ENCODE measurements around the gene ZGPAT. TPM values are rescaled to one million over a fixed set of nuclear protein-coding genes. Genes with fewer than 3 reads are reported as not detected.

Gene ZGPAT
- total and polyA plus RNA-seq, 2 of the 4 experiments (the other 2 are of a cell fraction), result 13.4 to 20.2 TPM

DNA sequence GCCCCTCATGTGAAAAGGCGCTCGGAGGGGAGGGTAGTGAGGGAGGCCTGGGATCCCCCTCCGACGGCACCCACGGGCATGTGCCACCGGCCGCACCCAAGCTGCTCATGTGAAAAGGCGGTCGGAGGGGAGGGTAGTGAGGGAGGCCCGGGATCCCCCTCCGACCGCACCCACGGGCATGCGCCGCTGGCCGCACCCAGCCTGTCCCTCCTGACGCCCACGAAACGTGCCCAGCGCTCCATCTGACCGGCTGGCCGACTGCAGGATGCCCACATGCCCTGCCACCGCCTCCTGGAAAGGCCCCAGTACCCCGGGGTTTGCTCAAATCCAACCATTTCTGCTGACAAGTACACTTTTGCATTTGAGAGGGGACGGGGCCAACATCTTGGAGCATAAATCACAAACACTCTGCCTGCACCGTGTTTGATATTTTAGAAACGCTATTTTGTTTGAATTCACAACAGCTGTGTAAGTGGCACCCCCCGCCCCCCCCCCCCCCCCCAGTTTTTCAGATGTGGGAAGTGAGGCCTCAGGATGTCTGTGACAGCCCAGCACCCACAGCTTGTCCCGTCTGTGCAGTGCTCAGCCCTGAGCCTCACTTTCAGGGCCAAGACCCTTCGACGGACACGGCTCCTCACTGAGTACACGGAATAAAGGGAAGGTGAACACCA lies 65.9 kb downstream of the ZGPAT start:
- intact Hi-C loops (cut with micrococcal nuclease), result no loop called here
- POLR2A ChIA-PET (ENCODE audit: unreplicated experiment), result no interaction called here

More for the DNA sequence above, 65.9 kb downstream of the ZGPAT start:
- Histone ChIP-seq H4K20me1 (ENCODE audit: insufficient read depth, low read length) (peaks cover 18% of the 10 kb centered on the region), H3K9me3 (ENCODE audit: control insufficient read depth, insufficient read depth, low read length) (no peaks in the 10 kb centered on the region), H3K79me1 (ENCODE audit: low read depth in 1 of 2, low read length in 2 of 2) (peaks cover 16 to 62% of the 10 kb centered on the region in 2 experiments), H2AK9ac (replicated peaks; ENCODE audit: low read depth, low read length, poor library complexity) (no peak overlapping the region), H3K4me1 (ENCODE audit: control insufficient read depth, insufficient read depth, low read length) (peaks cover 8% of the 10 kb centered on the region), H3K18ac (ENCODE audit: low read depth, low read length) (no peak overlapping the region), H3K56ac (ENCODE audit: extremely low read depth, insufficient read depth, low read length) (no peak overlapping the region; the same call in 1 of the 2 replicates), H3K23ac (ENCODE audit: low read depth, low read length) (0 out of 2 replicates have a peak overlapping the region, but pooled peaks have one; percentile 21), H2BK15ac (ENCODE audit: low read depth, low read length) (no peak overlapping the region), H3K9me1 (ENCODE audit: insufficient read depth, low read length) (no peaks in the 10 kb centered on the region; the same call in 1 of the 2 replicates), H3K4me3 (ENCODE audit: insufficient read depth, low read depth, low read length) (no peak overlapping the region), H4K5ac (ENCODE audit: low read depth, low read length) (no peak overlapping the region), H2BK20ac (ENCODE audit: low read depth, low read length) (no peak overlapping the region), H2BK120ac (ENCODE audit: low read depth, low read length) (no peak overlapping the region), H3K9ac (ENCODE audit: low read depth, low read length) (no peak overlapping the region), H3K27me3 (ENCODE audit: control insufficient read depth, insufficient read depth, low read length) (no peaks in the 10 kb centered on the region), H2BK5ac (ENCODE audit: low read depth, low read length, poor library complexity, severe bottlenecking) (no peak overlapping the region), H3K27ac (ENCODE audit: insufficient read depth, low read length) (no peak overlapping the region), H2AFZ (replicated peaks; ENCODE audit: low read length, poor library complexity) (no peak overlapping the region), H4K91ac (ENCODE audit: insufficient read depth, low read depth, low read length) (0 out of 2 replicates have a peak overlapping the region, but pooled peaks have one; percentile 26), H3K36me3 (ENCODE audit: control insufficient read depth, insufficient read depth, low read length) (peaks cover 15% of the 10 kb centered on the region; the same call in 1 of the 2 replicates), H3K4ac (ENCODE audit: low read depth, low read length) (no peak overlapping the region), H4K8ac (ENCODE audit: low read depth in 2 of 2, low read length in 2 of 2) (0 out of 4 replicates have a peak overlapping the region, but pooled peaks of 1 of the 2 experiments have one; percentile 13), H2AK5ac (ENCODE audit: low read depth, low read length) (0 out of 2 replicates have a peak overlapping the region, but pooled peaks have one; percentile 18), H3K14ac (replicated peaks; ENCODE audit: low read depth, low read length) (no peak overlapping the region), H3K4me2 (ENCODE audit: low read depth, low read length) (no peak overlapping the region)
- no TSS peak for BruUV-seq (replicated peaks)
- dilution Hi-C loops (cut with HindIII; ENCODE audit: low sequenced_read_pairs, unreplicated experiment), result no loop called here
- ATAC-seq (ENCODE audit: low read depth), result no peak
- WGBS, 2 experiments (ENCODE audit: extremely low coverage in 2 of 2, insufficient read length in 1 of 2), result 77% methylated on average over 13 of the region's 33 CpGs; no CpG with 5 or more reads in 1 of the 2 experiments
- in situ Hi-C loops (cut with MboI; ENCODE audit: low sequenced_read_pairs), result no loop called here
- CTCF ChIA-PET, result interaction anchor here (0.7 kb wide), 1 partner anchor 33 kb away, joined by 6 read pairs; no protein-coding TSS in a partner anchor
- DNase-seq, result no peak
- peak; percentile 83 for TF ChIP-seq MAFK (IDR thresholded peaks at IDR 0.05; ENCODE audit: low read depth, low read length)
- TF ChIP-seq MAZ (IDR thresholded peaks at IDR 0.05; ENCODE audit: borderline replicate concordance, low read depth, low read length), result no peak

Measured in IMR-90 (cell line).